DLD1 (cell line): ENCODE measurements around the gene SPATC1L.

Experiments
- in situ Hi-C: cut with HindIII; loops from 2 replicates; pipeline ENCODE4 v1.10.0; 2017; ENCODE audit warnings: low sequenced_read_pairs

SPATC1L gene

DNA sequence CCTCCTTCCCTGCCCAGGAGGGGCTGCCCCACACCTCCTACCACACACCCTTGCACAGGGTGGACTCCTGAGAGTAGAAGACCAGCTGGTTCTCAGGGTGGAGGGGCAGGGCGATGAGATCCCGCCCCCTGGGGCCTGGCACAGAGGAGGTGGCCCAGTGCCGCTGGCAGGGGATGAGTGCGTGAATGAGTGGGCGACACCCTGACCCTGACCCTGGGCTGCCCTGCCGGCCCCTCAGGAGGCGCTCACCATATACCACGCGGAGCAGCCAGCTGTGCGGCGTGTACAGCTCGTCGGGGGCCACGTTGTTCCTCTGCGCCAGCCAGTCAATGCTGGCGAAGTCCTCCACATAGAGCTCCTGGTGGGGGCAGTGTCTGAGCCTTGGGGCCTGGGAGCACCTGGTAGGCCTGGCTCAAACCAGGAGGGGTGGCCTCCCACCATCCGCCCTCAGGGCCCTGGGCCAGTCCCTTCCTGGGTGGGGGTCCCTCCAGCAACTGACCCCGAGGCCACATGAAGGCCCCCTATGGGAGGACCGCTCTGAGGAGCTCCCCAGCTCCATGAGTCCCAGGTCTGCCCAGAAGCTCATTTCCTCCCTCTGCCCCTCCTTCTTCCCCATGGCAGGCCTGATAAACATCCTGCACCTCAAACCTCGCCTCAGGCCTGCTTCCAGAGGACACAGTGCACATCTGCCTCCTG lies 31.3 kb upstream of the SPATC1L start:
- in situ Hi-C loops = no loop called here

GRCh38 chr21:46214478-46215340 lies 30.4 kb upstream of the SPATC1L start:
- in situ Hi-C loops = no loop called here

GRCh38 chr21:46213620-46214286 lies 29.5 kb upstream of the SPATC1L start:
- in situ Hi-C loops = no loop called here

GRCh38 chr21:46212721-46213484 lies 28.6 kb upstream of the SPATC1L start:
- in situ Hi-C loops = no loop called here

- in situ Hi-C loops = no loop called here
These were observed 27.8 kb upstream of the SPATC1L start for GRCh38 chr21:46211786-46212720.

- in situ Hi-C loops = no loop called here
These were observed 27.1 kb upstream of the SPATC1L start for GRCh38 chr21:46211376-46211775.

- in situ Hi-C loops = no loop called here
These were observed 26.3 kb upstream of the SPATC1L start for GRCh38 chr21:46210378-46211136.

DNA sequence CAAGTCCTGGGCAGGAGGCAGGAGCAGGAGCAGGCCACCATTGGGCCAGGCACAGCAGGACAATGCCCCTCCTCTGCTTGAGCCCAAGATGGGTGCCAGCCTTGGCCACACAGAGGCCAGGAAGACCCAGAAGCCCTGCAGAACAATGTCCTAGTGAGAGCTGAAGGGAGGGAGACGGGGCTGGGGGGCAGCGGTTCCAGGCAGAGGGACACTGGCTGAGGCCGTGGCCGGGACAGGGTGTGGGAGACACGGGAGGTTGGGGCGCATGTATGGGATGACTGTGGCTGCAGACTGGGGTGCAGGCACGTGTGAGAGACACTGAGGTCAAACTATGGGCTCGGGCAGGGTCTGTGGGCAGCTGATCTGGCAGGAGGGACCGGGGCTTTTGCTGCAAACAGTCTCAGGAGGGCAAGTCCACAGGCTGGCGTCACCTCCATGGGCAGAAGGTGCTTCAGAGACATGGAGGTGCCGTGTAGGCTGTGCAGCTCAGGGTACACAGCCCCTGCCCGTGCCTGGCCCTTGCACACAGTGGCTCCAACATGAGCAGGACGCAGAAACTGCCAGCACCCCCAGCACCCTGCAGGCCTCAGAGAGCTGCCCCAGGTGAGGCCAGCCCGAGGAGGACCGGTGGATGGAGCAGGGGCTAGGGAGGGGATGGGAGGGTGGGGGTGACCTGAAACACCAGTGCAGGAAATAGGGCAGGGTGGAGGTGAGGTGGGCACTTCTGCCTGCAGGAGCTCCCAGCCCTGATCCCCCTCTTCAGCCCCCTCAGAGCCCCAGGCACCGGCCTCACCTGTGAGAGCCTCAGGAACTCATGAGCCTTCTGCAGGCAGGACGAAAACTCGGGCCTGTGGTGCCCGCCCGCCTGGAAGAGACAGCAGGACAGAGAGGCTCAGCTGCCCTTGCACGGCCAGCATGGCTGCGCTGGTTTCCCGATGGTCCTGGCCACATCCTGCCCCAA lies 24.8 kb upstream of the SPATC1L start:
- in situ Hi-C loops = no loop called here

DNA sequence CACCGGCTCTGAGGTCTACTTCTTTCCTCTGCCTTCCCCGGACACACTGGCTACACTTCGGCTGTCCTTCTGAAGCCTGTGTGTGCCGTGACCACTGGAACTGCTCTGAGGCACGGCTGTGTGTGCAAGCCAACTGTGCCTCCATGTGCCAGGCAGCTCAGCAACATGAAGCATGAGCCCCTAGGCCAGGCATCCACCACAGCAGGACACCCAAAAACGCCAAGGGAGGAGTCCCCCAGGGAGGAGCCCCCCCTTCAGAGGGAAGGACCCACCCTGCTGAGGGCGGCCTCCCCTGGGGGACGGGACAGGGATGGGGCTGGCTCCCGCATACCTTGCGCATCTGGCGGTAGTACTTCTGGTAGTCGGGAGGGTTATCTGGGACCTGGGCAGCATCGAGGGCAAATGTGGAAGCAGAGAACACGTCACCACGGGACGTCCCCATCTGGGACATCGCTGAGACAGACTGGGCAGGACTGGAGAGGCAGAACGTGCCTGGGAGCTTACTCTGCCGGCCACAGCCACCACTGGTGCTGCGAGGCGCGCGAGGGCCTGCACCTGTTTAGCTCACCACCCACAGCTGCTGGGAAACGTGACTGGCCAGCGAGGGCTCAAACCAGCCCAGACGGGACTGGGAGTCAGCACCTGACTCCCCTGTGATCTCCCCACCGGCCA lies 23.8 kb upstream of the SPATC1L start:
- in situ Hi-C loops = no loop called here

GRCh38 chr21:46207006-46207919 lies 23.0 kb upstream of the SPATC1L start:
- in situ Hi-C loops = no loop called here

GRCh38 chr21:46206163-46207005 lies 22.1 kb upstream of the SPATC1L start:
- in situ Hi-C loops = no loop called here

GRCh38 chr21:46205766-46206162 lies 21.5 kb upstream of the SPATC1L start:
- in situ Hi-C loops = no loop called here

DNA sequence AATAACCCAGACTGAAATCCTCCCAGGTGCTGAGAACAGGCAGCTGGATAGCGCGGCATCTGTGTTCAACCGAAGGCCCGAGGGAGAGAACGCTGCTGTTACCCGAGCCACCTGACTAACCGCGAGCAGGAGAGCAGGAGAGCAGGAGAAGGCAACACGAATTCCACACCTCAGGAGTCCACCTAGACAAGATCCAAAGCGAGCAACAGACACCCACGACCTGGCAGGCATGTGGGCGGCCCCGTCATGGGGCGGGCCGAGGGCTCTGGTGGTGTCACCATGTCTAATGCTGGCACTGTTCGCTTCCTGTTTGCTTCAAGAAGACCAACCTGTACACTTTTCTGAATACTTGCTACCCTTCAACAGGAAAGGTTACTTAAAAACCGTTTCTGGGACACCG lies 20.9 kb upstream of the SPATC1L start:
- in situ Hi-C loops = no loop called here

GRCh38 chr21:46203203-46203600 lies 18.9 kb upstream of the SPATC1L start:
- in situ Hi-C loops = no loop called here

GRCh38 chr21:46202592-46203202 lies 18.4 kb upstream of the SPATC1L start:
- in situ Hi-C loops = no loop called here
